ENCODE results near the gene NRN1L. TPM values are rescaled to one million over a fixed set of nuclear protein-coding genes. Genes with fewer than 3 reads are reported as not detected.

The NRN1L gene
- total and polyA plus RNA-seq, 7 donors = 1.1 TPM; not detected in 6

DNA sequence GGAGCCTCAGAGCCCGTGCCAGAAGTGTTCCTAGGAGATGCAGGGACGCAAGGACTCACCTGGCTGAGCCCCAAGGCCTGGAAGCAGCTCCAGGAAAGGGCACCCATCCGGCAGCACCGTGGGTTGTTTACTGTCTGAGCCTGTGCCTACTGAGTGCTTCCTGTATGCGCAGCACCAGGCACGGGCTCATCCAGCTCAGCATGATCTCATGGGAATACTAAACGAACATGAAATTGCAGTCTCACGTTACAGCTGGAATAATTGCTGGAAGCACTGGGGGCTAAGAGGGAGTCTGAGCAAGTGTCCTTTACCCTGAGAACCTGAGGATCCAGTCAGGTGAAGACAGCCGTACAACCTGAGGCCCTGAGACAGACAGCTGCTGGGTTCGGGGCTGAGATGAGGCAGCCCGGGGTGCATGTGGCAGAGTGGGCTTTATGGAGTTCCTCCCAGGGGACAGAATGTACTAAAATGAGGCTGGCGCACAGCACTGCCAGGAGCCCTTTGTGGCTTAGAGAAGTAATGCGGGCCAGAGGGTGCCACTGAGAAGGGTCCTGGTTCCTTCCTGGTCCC is 41.6 kb downstream of the NRN1L start:
- TF ChIP-seq POLR2AphosphoS5 (IDR thresholded peaks at IDR 0.05) (no peak), POLR2A (IDR thresholded peaks at IDR 0.05) (no peak), EP300 (IDR thresholded peaks at IDR 0.05) (no peak)
- TF ChIP-seq, protein P1, sequence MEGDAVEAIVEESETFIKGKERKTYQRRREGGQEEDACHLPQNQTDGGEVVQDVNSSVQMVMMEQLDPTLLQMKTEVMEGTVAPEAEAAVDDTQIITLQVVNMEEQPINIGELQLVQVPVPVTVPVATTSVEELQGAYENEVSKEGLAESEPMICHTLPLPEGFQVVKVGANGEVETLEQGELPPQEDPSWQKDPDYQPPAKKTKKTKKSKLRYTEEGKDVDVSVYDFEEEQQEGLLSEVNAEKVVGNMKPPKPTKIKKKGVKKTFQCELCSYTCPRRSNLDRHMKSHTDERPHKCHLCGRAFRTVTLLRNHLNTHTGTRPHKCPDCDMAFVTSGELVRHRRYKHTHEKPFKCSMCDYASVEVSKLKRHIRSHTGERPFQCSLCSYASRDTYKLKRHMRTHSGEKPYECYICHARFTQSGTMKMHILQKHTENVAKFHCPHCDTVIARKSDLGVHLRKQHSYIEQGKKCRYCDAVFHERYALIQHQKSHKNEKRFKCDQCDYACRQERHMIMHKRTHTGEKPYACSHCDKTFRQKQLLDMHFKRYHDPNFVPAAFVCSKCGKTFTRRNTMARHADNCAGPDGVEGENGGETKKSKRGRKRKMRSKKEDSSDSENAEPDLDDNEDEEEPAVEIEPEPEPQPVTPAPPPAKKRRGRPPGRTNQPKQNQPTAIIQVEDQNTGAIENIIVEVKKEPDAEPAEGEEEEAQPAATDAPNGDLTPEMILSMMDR (IDR thresholded peaks at IDR 0.05) = no peak
- DNase-seq = no peak
- WGBS, 2 donors = 60 to 70% methylated on average over 13 of the region's 13 CpGs
- intact Hi-C loops (cut with DNase I) = loop anchor here (5.0 kb wide), 1 partner anchor 109 kb away; no protein-coding TSS in a partner anchor
- H3K9me3 ChIP-seq = no peaks in the 10 kb centered on the region
- H3K27me3 ChIP-seq = no peaks in the 10 kb centered on the region
- H3K4me1 ChIP-seq = peaks cover 0 to 23% (median 11%) of the 10 kb centered on the region in 4 donors
- peaks cover 8 to 47% (median 19%) of the 10 kb centered on the region in 4 donors for H3K36me3 ChIP-seq
- no peak overlapping the region for H3K4me3 ChIP-seq
- H3K27ac ChIP-seq = peak overlapping the region in 1 of 4 donors; percentile 14

DNA sequence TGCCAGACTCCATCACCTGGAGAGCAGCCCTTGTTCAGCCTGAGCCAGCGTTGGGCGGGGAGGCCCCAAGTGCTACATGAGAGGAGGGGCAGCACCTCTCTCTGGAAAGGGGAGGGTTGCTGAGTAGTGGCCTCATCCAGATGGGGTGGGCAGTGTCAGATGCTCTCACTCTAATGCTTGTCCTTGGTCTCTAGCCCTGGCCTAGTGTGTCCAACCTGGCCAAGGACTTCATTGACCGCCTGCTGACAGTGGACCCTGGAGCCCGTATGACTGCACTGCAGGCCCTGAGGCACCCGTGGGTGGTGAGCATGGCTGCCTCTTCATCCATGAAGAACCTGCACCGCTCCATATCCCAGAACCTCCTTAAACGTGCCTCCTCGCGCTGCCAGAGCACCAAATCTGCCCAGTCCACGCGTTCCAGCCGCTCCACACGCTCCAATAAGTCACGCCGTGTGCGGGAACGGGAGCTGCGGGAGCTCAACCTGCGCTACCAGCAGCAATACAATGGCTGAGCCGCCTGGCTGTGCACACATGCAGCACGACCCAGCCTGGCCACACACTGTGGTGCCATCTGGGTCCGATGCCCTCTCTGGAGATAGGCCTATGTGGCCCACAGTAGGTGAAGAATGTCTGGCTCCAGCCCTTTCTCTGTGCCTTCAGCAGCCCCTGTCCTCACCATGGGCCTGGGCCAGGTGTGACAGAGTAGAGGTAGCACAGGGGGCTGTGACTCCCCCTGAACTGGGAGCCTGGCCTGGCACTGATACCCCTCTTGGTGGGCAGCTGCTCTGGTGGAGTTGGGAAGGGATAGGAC is 42.7 kb downstream of the NRN1L start:
- H3K27ac ChIP-seq = no peak overlapping the region
- H3K27me3 ChIP-seq = no peaks in the 10 kb centered on the region
- no peaks in the 10 kb centered on the region for H3K9me3 ChIP-seq
- peaks cover 0 to 23% (median 11%) of the 10 kb centered on the region in 4 donors for H3K4me1 ChIP-seq
- 91 to 93% methylated on average over 22 of the region's 22 CpGs for WGBS, 2 donors
- TF ChIP-seq POLR2A (IDR thresholded peaks at IDR 0.05) = no peak
- no peak for TF ChIP-seq POLR2AphosphoS5 (IDR thresholded peaks at IDR 0.05)
- TF ChIP-seq EP300 (IDR thresholded peaks at IDR 0.05) = no peak
- TF ChIP-seq, protein P1 (IDR thresholded peaks at IDR 0.05) = no peak
- H3K36me3 ChIP-seq = peaks cover 8 to 53% (median 19%) of the 10 kb centered on the region in 4 donors
- no peak for DNase-seq
- intact Hi-C loops (cut with DNase I) = loop anchor here (5.0 kb wide), 1 partner anchor 110 kb away; no protein-coding TSS in a partner anchor
- no peak overlapping the region for H3K4me3 ChIP-seq

DNA sequence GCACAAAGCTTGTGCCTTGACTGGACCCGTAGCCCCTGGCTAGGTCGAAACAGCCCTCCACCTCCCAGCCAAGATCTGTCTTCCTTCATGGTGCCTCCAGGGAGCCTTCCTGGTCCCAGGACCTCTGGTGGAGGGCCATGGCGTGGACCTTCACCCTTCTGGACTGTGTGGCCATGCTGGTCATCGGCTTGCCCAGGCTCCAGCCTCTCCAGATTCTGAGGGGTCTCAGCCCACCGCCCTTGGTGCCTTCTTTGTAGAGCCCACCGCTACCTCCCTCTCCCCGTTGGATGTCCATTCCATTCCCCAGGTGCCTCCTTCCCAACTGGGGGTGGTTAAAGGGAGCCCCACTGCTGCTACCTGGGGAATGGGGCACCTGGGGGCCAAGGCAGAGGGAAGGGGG is 43.5 kb downstream of the NRN1L start:
- TF ChIP-seq, protein P1 (IDR thresholded peaks at IDR 0.05) = no peak
- TF ChIP-seq POLR2A (IDR thresholded peaks at IDR 0.05) = no peak
- TF ChIP-seq EP300 (IDR thresholded peaks at IDR 0.05) = no peak
- TF ChIP-seq POLR2AphosphoS5 (IDR thresholded peaks at IDR 0.05) = no peak
- peaks cover 0 to 20% (median 11%) of the 10 kb centered on the region in 4 donors for H3K4me1 ChIP-seq
- 66 to 82% methylated on average over 7 of the region's 7 CpGs for WGBS, 2 donors
- H3K27me3 ChIP-seq = no peaks in the 10 kb centered on the region
- H3K9me3 ChIP-seq = no peaks in the 10 kb centered on the region
- no peak overlapping the region for H3K4me3 ChIP-seq
- no peak overlapping the region for H3K27ac ChIP-seq
- intact Hi-C loops (cut with DNase I) = loop anchor here (1.0 to 5.0 kb wide), 2 partner anchors 45 to 111 kb away; no protein-coding TSS in a partner anchor
- H3K36me3 ChIP-seq = peaks cover 8 to 52% (median 19%) of the 10 kb centered on the region in 4 donors
- no peak for DNase-seq

DNA sequence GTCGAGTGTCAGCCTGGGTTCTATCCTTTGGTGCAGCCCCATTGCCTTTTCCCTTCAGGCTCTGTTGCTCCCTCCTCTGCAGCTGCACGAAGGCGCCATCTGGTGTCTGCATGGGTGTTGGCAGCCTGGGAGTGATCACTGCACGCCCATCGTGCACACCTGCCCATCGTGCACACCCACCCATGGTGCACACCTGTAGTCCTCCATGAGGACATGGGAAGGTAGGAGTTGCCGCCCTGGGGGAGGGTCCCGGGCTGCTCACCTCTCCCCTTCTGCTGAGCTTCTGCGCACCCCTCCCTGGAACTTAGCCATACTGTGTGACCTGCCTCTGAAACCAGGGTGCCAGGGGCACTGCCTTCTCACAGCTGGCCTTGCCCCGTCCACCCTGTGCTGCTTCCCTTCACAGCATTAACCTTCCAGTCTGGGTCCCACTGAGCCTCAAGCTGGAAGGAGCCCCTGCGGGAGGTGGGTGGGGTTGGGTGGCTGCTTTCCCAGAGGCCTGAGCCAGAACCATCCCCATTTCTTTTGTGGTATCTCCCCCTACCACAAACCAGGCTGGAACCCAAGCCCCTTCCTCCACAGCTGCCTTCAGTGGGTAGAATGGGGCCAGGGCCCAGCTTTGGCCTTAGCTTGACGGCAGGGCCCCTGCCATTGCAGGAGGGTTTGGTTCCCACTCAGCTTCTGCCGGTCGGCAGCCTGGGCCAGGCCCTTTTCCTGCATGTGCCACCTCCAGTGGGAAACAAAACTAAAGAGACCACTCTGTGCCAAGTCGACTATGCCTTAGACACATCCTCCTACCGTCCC is 44.1 kb downstream of the NRN1L start:
- peaks cover 0 to 15% (median 10%) of the 10 kb centered on the region in 4 donors for H3K4me1 ChIP-seq
- H3K27ac ChIP-seq = no peak overlapping the region
- TF ChIP-seq EP300 (IDR thresholded peaks at IDR 0.05) (no peak), POLR2A (IDR thresholded peaks at IDR 0.05) (no peak)
- TF ChIP-seq, protein P1 (IDR thresholded peaks at IDR 0.05) = peak; percentile 53 to 76 (median 68)
- peaks cover 8 to 45% (median 17%) of the 10 kb centered on the region in 4 donors for H3K36me3 ChIP-seq
- no peaks in the 10 kb centered on the region for H3K9me3 ChIP-seq
- peak; percentile 84 for DNase-seq
- H3K4me3 ChIP-seq = no peak overlapping the region
- 45 to 56% methylated on average over 16 of the region's 16 CpGs for WGBS, 2 donors
- intact Hi-C loops (cut with DNase I) = loop anchor here (1.0 to 5.0 kb wide), 2 partner anchors 45 to 111 kb away; no protein-coding TSS in a partner anchor
- no peaks in the 10 kb centered on the region for H3K27me3 ChIP-seq
